PC-9 (cell line): ENCODE data around the gene CLEC16A. TPM values are rescaled to one million over a fixed set of nuclear protein-coding genes. Genes with fewer than 3 reads are reported as not detected.

Experiments
- BruUV-seq: library from RNA; stranded (reverse); fragments of 400-500 nt; replicated peaks from 2 replicates; lab custom pipeline; 2021; lab: Mats Ljungman, UMichigan
- CTCF ChIA-PET: fragments of 300-600 bp; sonication (Branson Sonifier 250); formaldehyde crosslinking; loops from one replicate; lab custom pipeline; 2022; ENCODE audit warnings: antibody characterized with exemption; lab: Charles Lee
- POLR2A ChIA-PET: fragments of 300-600 bp; sonication (Branson Sonifier 250); formaldehyde crosslinking; loops from one replicate; lab custom pipeline; 2022; ENCODE audit warnings: antibody characterized with exemption; ENCODE audit not compliant: unreplicated experiment; lab: Charles Lee
- DNase-seq, 2 experiments: peaks; one replicate each; pipeline versions ENCODE4 v3.0.0 to v3.0.0-alpha.2; 2015 to 2022; ENCODE audit warnings: mixed read lengths in 1 of 2
- H2AFZ ChIP-seq: fragments of 200-600 bp; sonication (generic); 2 replicates; pipeline ENCODE4 v1.8.1; 2017; ENCODE audit warnings: antibody characterized with exemption
- H3F3A ChIP-seq: fragments of 200-600 bp; sonication (generic); 2 replicates; pipeline ENCODE4 v1.8.1; 2017; ENCODE audit warnings: antibody characterized with exemption, mild to moderate bottlenecking, low read depth; ENCODE audit not compliant: insufficient read depth
- H3K27ac ChIP-seq: fragments of 200-600 bp; sonication (generic); 2 replicates; pipeline ENCODE4 v1.6.1; 2016; ENCODE audit warnings: mixed run types
- H3K27me3 ChIP-seq: fragments of 200-600 bp; sonication (generic); 2 replicates; pipeline ENCODE4 v1.6.1; 2016; ENCODE audit warnings: low read depth, mixed run types; ENCODE audit not compliant: insufficient read depth
- H3K36me3 ChIP-seq: fragments of 200-600 bp; sonication (generic); 2 replicates; pipeline ENCODE4 v1.6.1; 2016; ENCODE audit warnings: low read depth, mixed run types
- H3K4me1 ChIP-seq: fragments of 200-600 bp; sonication (generic); replicated peaks from 2 replicates; pipeline ENCODE4 v1.6.1; 2016; ENCODE audit warnings: mixed run types; ENCODE audit not compliant: insufficient read depth
- H3K4me2 ChIP-seq: fragments of 200-600 bp; sonication (generic); 2 replicates; pipeline ENCODE4 v1.6.1; 2017; ENCODE audit warnings: mixed run types
- H3K4me3 ChIP-seq: fragments of 200-600 bp; sonication (generic); 2 replicates; pipeline ENCODE4 v1.6.1; 2016; ENCODE audit warnings: mixed run types
- H3K79me2 ChIP-seq: fragments of 200-600 bp; sonication (generic); 2 replicates; pipeline ENCODE4 v1.6.1; 2017; ENCODE audit warnings: low read depth, mixed run types
- H3K9me2 ChIP-seq: fragments of 200-600 bp; sonication (generic); 2 replicates; pipeline ENCODE4 v1.8.1; 2017; ENCODE audit warnings: mild to moderate bottlenecking; ENCODE audit not compliant: insufficient read depth
- H3K9me3 ChIP-seq: fragments of 200-600 bp; sonication (generic); 2 replicates; pipeline ENCODE4 v1.8.1; 2016; ENCODE audit warnings: low read depth; ENCODE audit not compliant: insufficient read depth
- H4K20me1 ChIP-seq: fragments of 200-600 bp; sonication (generic); 2 replicates; pipeline ENCODE4 v1.8.1; 2017; ENCODE audit not compliant: insufficient read depth
- EZH2 ChIP-seq: fragments of 200-600 bp; sonication (generic); IDR thresholded peaks from 2 replicates; pipeline ENCODE4 v1.8.0; 2017; ENCODE audit warnings: antibody characterized with exemption, low read depth
- intact Hi-C: fragments of 100-400 bp; cut with micrococcal nuclease; formaldehyde crosslinking; loops from one replicate; pipeline ENCODE4 v1.10.0; 2022; ENCODE audit not compliant: unreplicated experiment
- total RNA-seq: library from RNA; stranded (reverse); gene quantifications from 2 replicates; pipeline ENCODE4 v1.2.3, GENCODE V29; 2021
- TF ChIP-seq, protein P1 (sequence below): fragments of 200-600 bp; sonication (generic); conservative IDR thresholded peaks from 2 replicates; pipeline ENCODE4 v1.6.1; 2017; ENCODE audit warnings: mixed run types, antibody characterized with exemption, mild to moderate bottlenecking, moderate library complexity

The CLEC16A gene
- total RNA-seq, 1 experiment from 2014 or later, result 34.9 TPM

DNA sequence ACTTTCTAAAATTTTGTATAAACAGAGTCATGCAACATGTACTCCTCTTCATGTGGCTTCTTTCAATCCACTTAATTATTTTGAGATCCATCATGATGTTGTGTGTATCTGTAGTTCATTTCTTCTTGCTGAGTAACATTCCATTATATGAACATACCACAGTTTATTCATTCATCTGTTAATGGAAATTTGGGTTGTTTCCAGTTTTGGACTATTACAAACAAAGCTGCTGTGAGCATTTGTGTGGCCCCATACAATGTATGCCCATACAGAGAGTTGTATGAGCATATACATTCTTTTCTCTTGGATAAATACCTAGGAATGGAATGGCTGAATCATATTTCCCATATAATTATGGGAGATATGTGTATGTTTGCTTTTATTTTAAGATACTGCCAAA lies 85.6 kb downstream of the CLEC16A start:
- H3K9me2 ChIP-seq, result no peaks in the 10 kb centered on the region
- peaks cover 21% of the 10 kb centered on the region for H3K4me1 ChIP-seq
- no peak for DNase-seq
- H4K20me1 ChIP-seq, result no peaks in the 10 kb centered on the region
- BruUV-seq, result no TSS peak
- no peak overlapping the region for H3K4me2 ChIP-seq
- 0 out of 2 replicates have a peak, but pooled peaks cover 12% of the 10 kb centered on the region for H3F3A ChIP-seq
- H3K79me2 ChIP-seq, result no peaks in the 10 kb centered on the region
- no peak overlapping the region for H3K4me3 ChIP-seq
- H2AFZ ChIP-seq, result no peak overlapping the region
- TF ChIP-seq EZH2, result no peak
- TF ChIP-seq, protein P1, sequence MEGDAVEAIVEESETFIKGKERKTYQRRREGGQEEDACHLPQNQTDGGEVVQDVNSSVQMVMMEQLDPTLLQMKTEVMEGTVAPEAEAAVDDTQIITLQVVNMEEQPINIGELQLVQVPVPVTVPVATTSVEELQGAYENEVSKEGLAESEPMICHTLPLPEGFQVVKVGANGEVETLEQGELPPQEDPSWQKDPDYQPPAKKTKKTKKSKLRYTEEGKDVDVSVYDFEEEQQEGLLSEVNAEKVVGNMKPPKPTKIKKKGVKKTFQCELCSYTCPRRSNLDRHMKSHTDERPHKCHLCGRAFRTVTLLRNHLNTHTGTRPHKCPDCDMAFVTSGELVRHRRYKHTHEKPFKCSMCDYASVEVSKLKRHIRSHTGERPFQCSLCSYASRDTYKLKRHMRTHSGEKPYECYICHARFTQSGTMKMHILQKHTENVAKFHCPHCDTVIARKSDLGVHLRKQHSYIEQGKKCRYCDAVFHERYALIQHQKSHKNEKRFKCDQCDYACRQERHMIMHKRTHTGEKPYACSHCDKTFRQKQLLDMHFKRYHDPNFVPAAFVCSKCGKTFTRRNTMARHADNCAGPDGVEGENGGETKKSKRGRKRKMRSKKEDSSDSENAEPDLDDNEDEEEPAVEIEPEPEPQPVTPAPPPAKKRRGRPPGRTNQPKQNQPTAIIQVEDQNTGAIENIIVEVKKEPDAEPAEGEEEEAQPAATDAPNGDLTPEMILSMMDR, result no peak
- H3K9me3 ChIP-seq, result no peaks in the 10 kb centered on the region; the same call in 1 of the 2 replicates
- POLR2A ChIA-PET, result no interaction called here
- H3K27ac ChIP-seq, result no peak overlapping the region
- 0 out of 2 replicates have a peak, but pooled peaks cover 8% of the 10 kb centered on the region for H3K36me3 ChIP-seq
- H3K27me3 ChIP-seq, result no peaks in the 10 kb centered on the region
- CTCF ChIA-PET, result no interaction called here
- intact Hi-C loops, result no loop called here

DNA sequence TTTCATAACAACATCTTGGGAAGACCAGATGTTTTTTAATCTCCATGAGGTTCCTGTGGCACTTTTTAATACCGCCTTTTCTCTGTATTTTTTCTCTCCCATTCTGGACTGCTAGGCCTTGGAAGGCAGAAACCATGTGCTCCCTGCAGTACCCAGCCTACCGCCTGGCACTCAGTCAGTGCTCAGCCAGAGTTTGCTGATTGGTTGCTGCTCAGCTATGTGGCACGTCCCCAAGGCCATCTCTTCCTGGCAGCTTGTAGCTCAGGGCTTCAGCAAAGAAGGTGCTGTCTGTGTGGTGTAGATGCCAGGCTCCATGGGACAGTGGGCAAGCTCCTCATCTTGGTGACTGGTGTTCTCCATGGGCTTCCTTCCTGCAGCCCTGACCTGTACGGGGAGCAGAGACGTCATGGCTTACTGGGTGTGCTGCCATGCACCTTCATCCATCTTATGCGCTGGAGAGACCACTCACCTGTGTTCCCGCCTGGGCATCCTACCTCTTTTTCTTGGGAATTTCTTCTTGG lies 86.7 kb downstream of the CLEC16A start:
- intact Hi-C loops, result no loop called here
- no TSS peak for BruUV-seq
- Histone ChIP-seq H2AFZ (no peak overlapping the region), H4K20me1 (no peaks in the 10 kb centered on the region), H3K9me2 (no peaks in the 10 kb centered on the region), H3K36me3 (0 out of 2 replicates have a peak, but pooled peaks cover 8% of the 10 kb centered on the region), H3K4me2 (no peak overlapping the region), H3K27ac (no peak overlapping the region), H3K9me3 (no peaks in the 10 kb centered on the region; the same call in 1 of the 2 replicates), H3K79me2 (no peaks in the 10 kb centered on the region), H3K4me1 (peaks cover 22% of the 10 kb centered on the region), H3F3A (0 out of 2 replicates have a peak, but pooled peaks cover 12% of the 10 kb centered on the region), H3K27me3 (no peaks in the 10 kb centered on the region), H3K4me3 (no peak overlapping the region)
- DNase-seq, result no peak
- ChIA-PET CTCF (no interaction called here), POLR2A (no interaction called here)
- TF ChIP-seq, protein P1, result no peak
- no peak for TF ChIP-seq EZH2

DNA sequence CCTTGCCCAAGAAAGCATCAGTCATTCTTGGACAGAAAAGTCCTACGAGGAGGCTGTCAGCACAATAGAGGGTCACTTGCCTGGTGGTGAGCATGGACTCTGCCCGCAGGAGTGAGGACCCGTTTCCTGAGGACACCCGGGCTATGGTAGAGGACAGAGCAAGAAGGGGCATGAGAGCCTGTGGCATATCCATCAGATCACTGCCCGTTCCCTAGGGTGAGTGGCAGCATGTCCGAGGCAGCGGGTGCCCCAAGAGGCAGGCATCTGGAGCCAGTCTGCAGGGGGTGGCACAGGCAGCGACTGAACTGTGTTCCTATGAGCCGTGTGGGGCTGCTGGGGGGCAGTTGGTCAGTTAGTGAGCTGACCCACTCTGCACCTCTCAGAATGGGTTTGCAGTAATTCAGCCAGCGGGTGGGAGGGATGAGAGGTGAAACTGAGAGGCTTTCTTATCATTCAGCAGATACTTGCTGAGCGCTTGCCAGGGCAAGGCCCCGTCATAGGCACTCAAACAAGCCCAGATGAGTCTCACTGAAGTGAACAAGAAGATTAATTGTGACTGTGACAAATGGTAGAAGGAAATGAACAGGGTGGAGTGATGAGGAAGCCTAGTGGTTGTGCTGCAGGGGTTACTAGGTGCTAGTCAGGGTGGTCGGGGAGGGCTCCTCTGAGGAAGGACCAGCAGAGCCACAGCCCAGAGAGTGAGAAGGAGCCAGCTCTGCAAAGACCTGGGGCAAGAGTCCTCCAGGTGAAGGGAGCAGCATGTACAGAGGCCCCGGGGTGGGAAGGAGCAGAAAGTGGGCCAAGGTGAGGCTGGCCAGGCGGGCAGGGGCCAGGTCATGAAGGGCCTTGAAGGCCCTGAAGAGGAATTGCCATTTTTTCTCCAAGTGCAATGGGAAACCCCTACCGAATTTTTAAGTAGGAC lies 87.9 kb downstream of the CLEC16A start:
- no peaks in the 10 kb centered on the region; the same call in 1 of the 2 replicates for H3K9me3 ChIP-seq
- peaks cover 22% of the 10 kb centered on the region for H3K4me1 ChIP-seq
- no peak overlapping the region for H3K4me2 ChIP-seq
- DNase-seq, result no peak
- no peaks in the 10 kb centered on the region for H4K20me1 ChIP-seq
- no peaks in the 10 kb centered on the region for H3K79me2 ChIP-seq
- intact Hi-C loops, result no loop called here
- no peak overlapping the region for H3K27ac ChIP-seq
- H3K36me3 ChIP-seq, result 0 out of 2 replicates have a peak, but pooled peaks cover 8% of the 10 kb centered on the region
- H3F3A ChIP-seq, result 0 out of 2 replicates have a peak, but pooled peaks cover 12% of the 10 kb centered on the region
- no TSS peak for BruUV-seq
- CTCF ChIA-PET, result no interaction called here
- H3K27me3 ChIP-seq, result no peaks in the 10 kb centered on the region
- POLR2A ChIA-PET, result no interaction called here
- TF ChIP-seq, protein P1, result no peak
- no peaks in the 10 kb centered on the region for H3K9me2 ChIP-seq
- H2AFZ ChIP-seq, result no peak overlapping the region
- no peak overlapping the region for H3K4me3 ChIP-seq
